Measurements from ENCODE around the gene SH3YL1. TPM values are rescaled to one million over a fixed set of nuclear protein-coding genes. Genes with fewer than 3 reads are reported as not detected.

Gene SH3YL1
- total RNA-seq, 2 donors from 2014 or later, result 28.6 to 40.6 TPM

DNA sequence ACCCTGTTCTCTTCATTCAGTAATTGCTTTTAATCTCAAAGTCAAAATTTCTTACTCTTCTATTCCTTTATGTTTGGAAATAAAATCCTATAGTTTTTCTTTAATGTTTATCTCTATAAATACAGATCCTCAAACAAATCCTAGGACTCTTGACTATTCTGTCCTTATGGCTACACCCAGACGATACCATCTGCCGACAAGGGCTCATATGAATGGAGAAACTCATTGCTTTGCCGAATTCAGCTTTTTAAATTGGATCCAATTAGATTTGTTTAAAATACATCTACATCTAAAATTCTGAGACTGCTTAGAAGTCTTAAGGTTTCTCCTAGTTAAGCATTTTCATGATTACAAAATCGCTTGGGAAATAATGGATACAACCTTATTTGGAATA is 15.1 kb upstream of the SH3YL1 start:
- Histone ChIP-seq H3K36me3 (peaks cover 17% of the 10 kb centered on the region), H3K27ac (no peak overlapping the region), H3K4me3 (no peak overlapping the region), H3K9me3 (no peaks in the 10 kb centered on the region), H3K4me1 (ENCODE audit: control insufficient read depth in 1 of 2, low read depth in 2 of 2) (peaks cover 0 to 16% of the 10 kb centered on the region in 2 donors), H3K27me3 (replicated peaks; ENCODE audit: insufficient read depth) (no peaks in the 10 kb centered on the region)
- no peak for ATAC-seq (ENCODE audit: insufficient number of reproducible peaks, low FRiP score, low read depth)
- DNase-seq (ENCODE audit: low spot score), result no peak
- no peak for TF ChIP-seq CTCF (IDR thresholded peaks at IDR 0.05)

GRCh38 chr2:278312-278926 is 14.6 kb upstream of the SH3YL1 start:
- no peak for TF ChIP-seq CTCF (IDR thresholded peaks at IDR 0.05)
- ATAC-seq (ENCODE audit: insufficient number of reproducible peaks, low FRiP score, low read depth), result no peak
- Histone ChIP-seq H3K36me3 (peaks cover 17% of the 10 kb centered on the region), H3K27ac (peak overlapping the region in 1 of 2 donors; percentile 34), H3K9me3 (no peaks in the 10 kb centered on the region), H3K27me3 (replicated peaks; ENCODE audit: insufficient read depth) (no peaks in the 10 kb centered on the region), H3K4me1 (ENCODE audit: control insufficient read depth in 1 of 2, low read depth in 2 of 2) (peaks cover 0 to 16% of the 10 kb centered on the region in 2 donors), H3K4me3 (no peak overlapping the region)
- DNase-seq (ENCODE audit: low spot score), result no peak

DNA sequence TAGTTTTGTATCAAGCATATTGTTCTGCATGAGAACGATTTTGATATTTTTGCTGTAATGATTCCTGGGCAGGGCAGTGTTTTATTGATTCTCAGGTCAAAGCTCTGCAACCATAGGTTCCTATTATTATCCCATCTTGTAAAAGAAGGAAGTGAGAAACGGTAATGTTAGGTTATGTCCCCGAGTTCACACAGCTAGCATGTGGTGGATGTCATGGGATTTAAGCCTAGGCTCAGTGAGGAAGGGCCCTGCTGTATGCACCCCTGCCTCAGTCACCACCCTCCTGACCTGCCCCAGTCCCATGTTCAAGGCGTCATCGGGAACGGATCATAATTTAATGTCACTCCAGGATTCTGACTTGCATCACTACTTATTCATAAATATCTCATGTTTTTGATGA is 11.6 kb upstream of the SH3YL1 start:
- H3K4me1 ChIP-seq (ENCODE audit: control insufficient read depth in 1 of 2, low read depth in 2 of 2), result peaks cover 0 to 11% of the 10 kb centered on the region in 2 donors
- no peak for DNase-seq (ENCODE audit: low spot score)
- no peak overlapping the region for H3K4me3 ChIP-seq
- no peak for TF ChIP-seq CTCF (IDR thresholded peaks at IDR 0.05)
- no peaks in the 10 kb centered on the region for H3K9me3 ChIP-seq
- H3K27me3 ChIP-seq (replicated peaks; ENCODE audit: insufficient read depth), result no peaks in the 10 kb centered on the region
- peaks cover 14% of the 10 kb centered on the region for H3K36me3 ChIP-seq
- no peak for ATAC-seq (ENCODE audit: insufficient number of reproducible peaks, low FRiP score, low read depth)
- no peak overlapping the region for H3K27ac ChIP-seq

DNA sequence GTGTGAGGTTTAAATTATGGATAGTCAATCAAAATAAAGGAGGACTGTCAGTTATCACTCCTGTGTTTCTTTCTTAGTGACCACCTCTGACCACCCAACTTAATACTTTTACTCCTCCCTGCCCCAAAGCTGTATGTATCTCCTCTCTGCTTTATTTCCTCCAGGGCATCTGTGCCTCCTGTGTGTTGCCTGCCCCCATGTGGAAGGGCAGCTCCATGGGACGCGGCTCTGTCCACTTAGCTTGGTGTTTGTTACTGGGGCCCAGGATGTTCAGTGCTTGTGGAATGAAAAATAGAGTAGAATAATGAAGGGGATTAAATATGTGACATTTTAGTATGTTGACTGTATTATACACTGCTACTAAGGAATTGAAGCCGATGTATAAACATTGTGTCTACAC is 10.7 kb upstream of the SH3YL1 start:
- H3K27me3 ChIP-seq (replicated peaks; ENCODE audit: insufficient read depth), result no peaks in the 10 kb centered on the region
- no peak for TF ChIP-seq CTCF (IDR thresholded peaks at IDR 0.05)
- no peak for ATAC-seq (ENCODE audit: insufficient number of reproducible peaks, low FRiP score, low read depth)
- H3K27ac ChIP-seq, result no peak overlapping the region
- no peaks in the 10 kb centered on the region for H3K9me3 ChIP-seq
- no peak for DNase-seq (ENCODE audit: low spot score)
- H3K36me3 ChIP-seq, result peaks cover 14% of the 10 kb centered on the region
- peaks cover 2 to 6% of the 10 kb centered on the region in 2 donors for H3K4me1 ChIP-seq (ENCODE audit: control insufficient read depth in 1 of 2, low read depth in 2 of 2)
- H3K4me3 ChIP-seq, result no peak overlapping the region

- peaks cover 12% of the 10 kb centered on the region for H3K36me3 ChIP-seq
- no peak for ATAC-seq (ENCODE audit: insufficient number of reproducible peaks, low FRiP score, low read depth)
These were observed 9.5 kb upstream of the SH3YL1 start for GRCh38 chr2:273333-273732.

More at GRCh38 chr2:273333-273732, 9.5 kb upstream of the SH3YL1 start:
- Histone ChIP-seq H3K27ac (no peak overlapping the region), H3K9me3 (no peaks in the 10 kb centered on the region), H3K27me3 (replicated peaks; ENCODE audit: insufficient read depth) (no peaks in the 10 kb centered on the region), H3K4me3 (no peak overlapping the region), H3K4me1 (ENCODE audit: control insufficient read depth in 1 of 2, low read depth in 2 of 2) (peaks cover 4 to 6% of the 10 kb centered on the region in 2 donors)
- no peak for DNase-seq (ENCODE audit: low spot score)
- TF ChIP-seq CTCF (IDR thresholded peaks at IDR 0.05), result no peak

All from thoracic aorta (tissue), 2 donors.